ENCODE data around the gene ZNF70. TPM values are rescaled to one million over a fixed set of nuclear protein-coding genes. Genes with fewer than 3 reads are reported as not detected.

The ZNF70 gene
- total and polyA plus RNA-seq, 10 of the 15 experiments (the other 5 are each of a cell fraction or from before 2014, with no cell fraction given): 0.15 to 2.3 (median 0.85) TPM

DNA sequence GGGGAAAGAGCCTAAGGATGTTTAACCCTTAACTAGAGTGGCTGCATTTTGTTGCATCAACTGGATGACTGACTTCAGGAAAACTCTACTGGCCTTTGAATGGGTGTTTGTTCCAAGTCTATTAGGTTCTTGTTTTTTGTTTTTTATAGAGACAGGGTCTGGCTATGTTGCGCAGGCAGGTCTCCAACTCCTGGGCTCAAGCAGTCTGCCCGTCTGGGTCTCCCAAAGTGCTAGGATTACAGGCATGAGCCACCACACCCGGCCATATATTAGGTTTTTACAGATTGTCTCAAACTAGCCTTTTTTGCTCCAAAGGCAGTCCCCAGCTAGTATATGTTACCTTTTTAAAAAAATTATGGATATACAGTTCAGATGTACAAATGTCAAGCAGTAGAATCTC is 37.0 kb upstream of the ZNF70 start:
- H3K4me3 ChIP-seq: peak overlapping the region; percentile 73
- no peak overlapping the region for H2AFZ ChIP-seq (ENCODE audit: control insufficient read depth, low read depth, low read length)
- H3K79me2 ChIP-seq (ENCODE audit: control insufficient read depth, insufficient read depth, low read length): peaks cover 50% of the 10 kb centered on the region
- peaks cover 11% of the 10 kb centered on the region for H3K4me1 ChIP-seq (ENCODE audit: control insufficient read depth, insufficient read depth, low read length)
- 35% methylated on average over 3 of the region's 3 CpGs for WGBS (ENCODE audit: insufficient coverage, insufficient replicate concordance, low lambda C conversion rate, missing lambda C conversion rate)
- H4K20me1 ChIP-seq (ENCODE audit: control insufficient read depth, insufficient read depth): 0 out of 2 replicates have a peak, but pooled peaks cover 4% of the 10 kb centered on the region
- no peaks in the 10 kb centered on the region for H3K27me3 ChIP-seq (replicated peaks in 1 of 2; ENCODE audit: control insufficient read depth in 2 of 2, insufficient read depth in 2 of 2, low read length in 1 of 2)
- DNase-seq (ENCODE audit: low read depth, low spot score) (no peak), ATAC-seq (no peak), FAIRE-seq (no peak)
- peak overlapping the region; percentile 78 for H3K4me2 ChIP-seq (ENCODE audit: control insufficient read depth, insufficient read depth)
- POLR2A ChIA-PET: interaction anchor here (0.7 to 2.5 kb wide), 4 partner anchors 13 to 58 kb away, joined by 3 to 14 read pairs (median 6); partner anchors contain the start of gene CHCHD10
- peak overlapping the region; percentile 99 for H3K9ac ChIP-seq (ENCODE audit: control insufficient read depth, insufficient read depth, low read length)
- TSS peak; percentile 67 for BruUV-seq (replicated peaks)
- H3K27ac ChIP-seq (ENCODE audit: control insufficient read depth, insufficient read depth): peak overlapping the region; percentile 98
- in situ Hi-C loops (cut with MboI) (no loop called here), intact Hi-C loops (cut with micrococcal nuclease; ENCODE audit: unreplicated experiment) (loop anchor here (2.0 kb wide), 1 partner anchor 17 kb away; no protein-coding TSS in a partner anchor)
- H3K9me3 ChIP-seq (replicated peaks; ENCODE audit: control insufficient read depth, insufficient read depth, low read length): no peaks in the 10 kb centered on the region
- peaks cover 8 to 14% of the 10 kb centered on the region in 2 experiments; a peak in 3 of 4 replicates for H3K36me3 ChIP-seq (ENCODE audit: control insufficient read depth in 2 of 2, insufficient read depth in 2 of 2, low read length in 1 of 2)
- CTCF ChIA-PET: interaction anchor here (0.9 to 2.8 kb wide), 5 partner anchors 11 to 58 kb away, joined by 3 to 11 read pairs (median 3); no protein-coding TSS in a partner anchor
- RAD21 ChIA-PET (ENCODE audit: unreplicated experiment): interaction anchor here (0.6 kb wide), 1 partner anchor 62 kb away, joined by 3 read pairs; no protein-coding TSS in a partner anchor
- SMC1A ChIA-PET (ENCODE audit: uncharacterized antibody, unreplicated experiment): interaction anchor here (1.0 to 2.5 kb wide), 7 partner anchors 10 to 69 kb away, joined by 3 to 13 read pairs (median 4); partner anchors contain the start of gene SLC2A11
- no peak for TF ChIP-seq ZNF274 (IDR thresholded peaks at IDR 0.05; ENCODE audit: insufficient read depth, insufficient read length)
- no peak for TF ChIP-seq TCF12 (IDR thresholded peaks at IDR 0.05; ENCODE audit: low read depth, low read length)
- no peak for TF ChIP-seq CHD2 (IDR thresholded peaks at IDR 0.05; ENCODE audit: borderline replicate concordance, low read depth, low read length)
- no peak for TF ChIP-seq SP1 (IDR thresholded peaks at IDR 0.05; ENCODE audit: low read depth, low read length)
- TF ChIP-seq POLR2AphosphoS5 (IDR thresholded peaks at IDR 0.05; ENCODE audit: low read length): no peak
- TF ChIP-seq CHD4 (IDR thresholded peaks at IDR 0.05): no peak

DNA sequence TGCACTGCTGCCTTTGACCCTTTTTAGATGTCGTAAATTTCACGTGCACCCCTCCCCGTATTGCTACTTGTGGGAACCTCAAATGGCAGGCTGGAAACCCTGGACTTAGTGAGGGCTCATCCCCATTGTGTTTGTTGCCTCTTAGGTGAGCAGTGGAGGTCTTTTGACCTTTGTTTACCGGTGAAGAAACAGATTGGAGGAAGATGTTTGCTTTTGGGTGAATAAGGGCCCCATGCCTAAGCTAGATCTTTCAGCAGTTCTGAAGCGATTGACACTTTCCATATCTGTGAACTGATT is 36.6 kb upstream of the ZNF70 start:
- Histone ChIP-seq H3K4me1 (ENCODE audit: control insufficient read depth, insufficient read depth, low read length) (peaks cover 11% of the 10 kb centered on the region), H3K9ac (ENCODE audit: control insufficient read depth, insufficient read depth, low read length) (peak overlapping the region; percentile 99), H3K9me3 (replicated peaks; ENCODE audit: control insufficient read depth, insufficient read depth, low read length) (no peaks in the 10 kb centered on the region), H2AFZ (ENCODE audit: control insufficient read depth, low read depth, low read length) (peak overlapping the region; percentile 16), H3K4me2 (ENCODE audit: control insufficient read depth, insufficient read depth) (peak overlapping the region; percentile 78), H3K36me3 (ENCODE audit: control insufficient read depth in 2 of 2, insufficient read depth in 2 of 2, low read length in 1 of 2) (peaks cover 8 to 12% of the 10 kb centered on the region in 2 experiments; a peak in 3 of 4 replicates), H3K27me3 (replicated peaks in 1 of 2; ENCODE audit: control insufficient read depth in 2 of 2, insufficient read depth in 2 of 2, low read length in 1 of 2) (no peaks in the 10 kb centered on the region), H3K4me3 (peak overlapping the region; percentile 73), H3K27ac (ENCODE audit: control insufficient read depth, insufficient read depth) (peak overlapping the region; percentile 98), H3K79me2 (ENCODE audit: control insufficient read depth, insufficient read depth, low read length) (peaks cover 50% of the 10 kb centered on the region), H4K20me1 (ENCODE audit: control insufficient read depth, insufficient read depth) (0 out of 2 replicates have a peak, but pooled peaks cover 4% of the 10 kb centered on the region)
- intact Hi-C loops (cut with micrococcal nuclease; ENCODE audit: unreplicated experiment) (loop anchor here (2.0 kb wide), 1 partner anchor 17 kb away; no protein-coding TSS in a partner anchor), in situ Hi-C loops (cut with MboI) (no loop called here)
- ATAC-seq (peak; percentile 48), DNase-seq (ENCODE audit: low read depth, low spot score) (no peak), FAIRE-seq (no peak)
- POLR2A ChIA-PET: interaction anchor here (0.7 to 2.5 kb wide), 3 partner anchors 13 to 59 kb away, joined by 3 to 8 read pairs (median 5); partner anchors contain the start of gene CHCHD10
- no TSS peak for BruUV-seq (replicated peaks)
- WGBS (ENCODE audit: insufficient coverage, insufficient replicate concordance, low lambda C conversion rate, missing lambda C conversion rate): 1% methylated on average over 5 of the region's 5 CpGs
- RAD21 ChIA-PET (ENCODE audit: unreplicated experiment): interaction anchor here (0.6 kb wide), 2 partner anchors 62 to 615 kb away, joined by 3 read pairs; no protein-coding TSS in a partner anchor
- SMC1A ChIA-PET (ENCODE audit: uncharacterized antibody, unreplicated experiment): interaction anchor here (1.0 to 2.5 kb wide), 7 partner anchors 10 to 70 kb away, joined by 3 to 13 read pairs (median 4); partner anchors contain the start of gene SLC2A11
- CTCF ChIA-PET: interaction anchor here (0.9 to 2.8 kb wide), 3 partner anchors 11 to 17 kb away, joined by 3 to 11 read pairs (median 3); no protein-coding TSS in a partner anchor
- TF ChIP-seq TBL1XR1 (IDR thresholded peaks at IDR 0.05; ENCODE audit: low read depth, low read length) (no peak), SREBF1 (IDR thresholded peaks at IDR 0.05; ENCODE audit: low read length) (0 out of 2 replicates have a peak, but pooled peaks have one; percentile 65)
- TF ChIP-seq, protein P1, sequence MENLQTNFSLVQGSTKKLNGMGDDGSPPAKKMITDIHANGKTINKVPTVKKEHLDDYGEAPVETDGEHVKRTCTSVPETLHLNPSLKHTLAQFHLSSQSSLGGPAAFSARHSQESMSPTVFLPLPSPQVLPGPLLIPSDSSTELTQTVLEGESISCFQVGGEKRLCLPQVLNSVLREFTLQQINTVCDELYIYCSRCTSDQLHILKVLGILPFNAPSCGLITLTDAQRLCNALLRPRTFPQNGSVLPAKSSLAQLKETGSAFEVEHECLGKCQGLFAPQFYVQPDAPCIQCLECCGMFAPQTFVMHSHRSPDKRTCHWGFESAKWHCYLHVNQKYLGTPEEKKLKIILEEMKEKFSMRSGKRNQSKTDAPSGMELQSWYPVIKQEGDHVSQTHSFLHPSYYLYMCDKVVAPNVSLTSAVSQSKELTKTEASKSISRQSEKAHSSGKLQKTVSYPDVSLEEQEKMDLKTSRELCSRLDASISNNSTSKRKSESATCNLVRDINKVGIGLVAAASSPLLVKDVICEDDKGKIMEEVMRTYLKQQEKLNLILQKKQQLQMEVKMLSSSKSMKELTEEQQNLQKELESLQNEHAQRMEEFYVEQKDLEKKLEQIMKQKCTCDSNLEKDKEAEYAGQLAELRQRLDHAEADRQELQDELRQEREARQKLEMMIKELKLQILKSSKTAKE (IDR thresholded peaks at IDR 0.05; ENCODE audit: low read depth, poor library complexity, severe bottlenecking): peak; percentile 76
- TF ChIP-seq, protein P2, sequence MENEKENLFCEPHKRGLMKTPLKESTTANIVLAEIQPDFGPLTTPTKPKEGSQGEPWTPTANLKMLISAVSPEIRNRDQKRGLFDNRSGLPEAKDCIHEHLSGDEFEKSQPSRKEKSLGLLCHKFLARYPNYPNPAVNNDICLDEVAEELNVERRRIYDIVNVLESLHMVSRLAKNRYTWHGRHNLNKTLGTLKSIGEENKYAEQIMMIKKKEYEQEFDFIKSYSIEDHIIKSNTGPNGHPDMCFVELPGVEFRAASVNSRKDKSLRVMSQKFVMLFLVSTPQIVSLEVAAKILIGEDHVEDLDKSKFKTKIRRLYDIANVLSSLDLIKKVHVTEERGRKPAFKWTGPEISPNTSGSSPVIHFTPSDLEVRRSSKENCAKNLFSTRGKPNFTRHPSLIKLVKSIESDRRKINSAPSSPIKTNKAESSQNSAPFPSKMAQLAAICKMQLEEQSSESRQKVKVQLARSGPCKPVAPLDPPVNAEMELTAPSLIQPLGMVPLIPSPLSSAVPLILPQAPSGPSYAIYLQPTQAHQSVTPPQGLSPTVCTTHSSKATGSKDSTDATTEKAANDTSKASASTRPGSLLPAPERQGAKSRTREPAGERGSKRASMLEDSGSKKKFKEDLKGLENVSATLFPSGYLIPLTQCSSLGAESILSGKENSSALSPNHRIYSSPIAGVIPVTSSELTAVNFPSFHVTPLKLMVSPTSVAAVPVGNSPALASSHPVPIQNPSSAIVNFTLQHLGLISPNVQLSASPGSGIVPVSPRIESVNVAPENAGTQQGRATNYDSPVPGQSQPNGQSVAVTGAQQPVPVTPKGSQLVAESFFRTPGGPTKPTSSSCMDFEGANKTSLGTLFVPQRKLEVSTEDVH (IDR thresholded peaks at IDR 0.05; ENCODE audit: low read depth, partially characterized antibody): no peak
